ENCODE measurements around the gene C15orf39. TPM values are rescaled to one million over a fixed set of nuclear protein-coding genes. Genes with fewer than 3 reads are reported as not detected.

C15orf39 gene
- total and polyA plus RNA-seq, 2 of the 13 experiments (the other 11 are each of a cell fraction or from before 2014, with no cell fraction given): 6.2 to 13.5 TPM

- no peak overlapping the region for H3K4me3 ChIP-seq (replicated peaks in 1 of 3; ENCODE audit: insufficient read depth in 1 of 3, low read depth in 2 of 3, low read length in 3 of 3)
- peaks cover 80% of the 10 kb centered on the region for H3K79me2 ChIP-seq (ENCODE audit: insufficient read depth, low read length)
- TF ChIP-seq MXD4 (CRISPR knock-in tag; IDR thresholded peaks at IDR 0.05) (no peak), MTA1 (CRISPR knock-in tag; IDR thresholded peaks at IDR 0.05; ENCODE audit: borderline replicate concordance) (0 out of 2 replicates have a peak, but pooled peaks have one; percentile 25), ZC3H13 (CRISPR knock-in tag; IDR thresholded peaks at IDR 0.05) (no peak), AGO2 (optimal IDR thresholded peaks at IDR 0.05; ENCODE audit: low read depth, low read length) (peak; percentile 51)
- H3K27me3 ChIP-seq (ENCODE audit: control insufficient read depth in 1 of 2, insufficient read depth in 2 of 2, low read length in 2 of 2): no peaks in the 10 kb centered on the region; a peak in 1 of 5 replicates
- in situ Hi-C loops (cut with HindIII; ENCODE audit: extremely low pct_ligation_motif_present, low pct_unique_long_range_greater_than_20kb) (no loop called here), intact Hi-C loops (cut with micrococcal nuclease; ENCODE audit: unreplicated experiment) (no loop called here)
- peaks cover 45% of the 10 kb centered on the region for H3K4me1 ChIP-seq (ENCODE audit: insufficient read depth, low read length)
- no TSS peak for BruUV-seq (replicated peaks)
- no peak overlapping the region for H2AFZ ChIP-seq (ENCODE audit: low read length)
- DNase-seq (ENCODE audit: low spot score) (no peak), ATAC-seq (no peak), FAIRE-seq (no peak)
- H4K20me1 ChIP-seq (ENCODE audit: insufficient read depth, low read length): peaks cover 97% of the 10 kb centered on the region
- no peak overlapping the region for H3K4me2 ChIP-seq (ENCODE audit: low read depth, low read length)
- no peak overlapping the region for H3K27ac ChIP-seq (ENCODE audit: extremely low read length, insufficient read depth, low read length)
- no peaks in the 10 kb centered on the region for H3K9me3 ChIP-seq (ENCODE audit: low read length)
- POLR2A ChIA-PET: interaction anchor here (1.3 to 2.4 kb wide), 2 partner anchors 165 to 184 kb away, joined by 4 to 16 read pairs; no protein-coding TSS in a partner anchor
- CTCF ChIA-PET (ENCODE audit: low intra/inter-chr PET ratio, low total read pairs): no interaction called here
- no peak overlapping the region for H3K9ac ChIP-seq (ENCODE audit: insufficient read depth, low read depth, low read length)
- 97% methylated on average over 17 of the region's 20 CpGs for WGBS (ENCODE audit: low lambda C conversion rate)
- H3K36me3 ChIP-seq (replicated peaks in 1 of 2; ENCODE audit: control insufficient read depth in 1 of 2, insufficient read depth in 2 of 2, low read length in 2 of 2): peaks cover 55 to 77% of the 10 kb centered on the region in 2 experiments; a peak in 4 of 5 replicates
Observed at GRCh38 chr15:75207618-75208500, 6.2 kb downstream of the C15orf39 start.

GRCh38 chr15:75208501-75209288 is 7.0 kb downstream of the C15orf39 start:
- Histone ChIP-seq H2AFZ (ENCODE audit: low read length) (no peak overlapping the region), H3K27me3 (ENCODE audit: control insufficient read depth in 1 of 2, insufficient read depth in 2 of 2, low read length in 2 of 2) (no peaks in the 10 kb centered on the region), H3K27ac (ENCODE audit: extremely low read length, insufficient read depth, low read length) (no peak overlapping the region), H4K20me1 (ENCODE audit: insufficient read depth, low read length) (peaks cover 97% of the 10 kb centered on the region), H3K36me3 (replicated peaks in 1 of 2; ENCODE audit: control insufficient read depth in 1 of 2, insufficient read depth in 2 of 2, low read length in 2 of 2) (peaks cover 57 to 80% of the 10 kb centered on the region in 2 experiments; a peak in 4 of 5 replicates), H3K9ac (ENCODE audit: insufficient read depth, low read depth, low read length) (no peak overlapping the region), H3K4me1 (ENCODE audit: insufficient read depth, low read length) (peaks cover 40% of the 10 kb centered on the region), H3K4me3 (replicated peaks in 1 of 3; ENCODE audit: insufficient read depth in 1 of 3, low read depth in 2 of 3, low read length in 3 of 3) (no peak overlapping the region), H3K79me2 (ENCODE audit: insufficient read depth, low read length) (peaks cover 71% of the 10 kb centered on the region), H3K4me2 (ENCODE audit: low read depth, low read length) (no peak overlapping the region), H3K9me3 (ENCODE audit: low read length) (no peaks in the 10 kb centered on the region)
- intact Hi-C loops (cut with micrococcal nuclease; ENCODE audit: unreplicated experiment) (no loop called here), in situ Hi-C loops (cut with HindIII; ENCODE audit: extremely low pct_ligation_motif_present, low pct_unique_long_range_greater_than_20kb) (no loop called here)
- no peak for DNase-seq (ENCODE audit: low spot score)
- FAIRE-seq: no peak
- ATAC-seq: no peak
- 94% methylated on average over 24 of the region's 32 CpGs for WGBS (ENCODE audit: low lambda C conversion rate)
- BruUV-seq (replicated peaks): no TSS peak
- CTCF ChIA-PET (ENCODE audit: low intra/inter-chr PET ratio, low total read pairs): interaction anchor here (1.1 kb wide), 1 partner anchor 165 kb away, joined by 3 read pairs; no protein-coding TSS in a partner anchor
- POLR2A ChIA-PET: interaction anchor here (1.3 to 1.8 kb wide), 2 partner anchors 165 to 185 kb away, joined by 4 to 6 read pairs; no protein-coding TSS in a partner anchor
- peak; percentile 83 for TF ChIP-seq RBFOX2 (IDR thresholded peaks at IDR 0.05; ENCODE audit: low read depth, low read length)
- TF ChIP-seq LCORL (IDR thresholded peaks at IDR 0.05): peak; percentile 44; the same call in 1 of the 2 replicates
- no peak for TF ChIP-seq LCORL (CRISPR knock-in tag; IDR thresholded peaks at IDR 0.05)
- TF ChIP-seq HOXA3 (CRISPR knock-in tag; IDR thresholded peaks at IDR 0.05): no peak
- TF ChIP-seq ATF5 (CRISPR knock-in tag; IDR thresholded peaks at IDR 0.05; ENCODE audit: low read depth): no peak
- peak; percentile 78; the same call in 1 of the 2 replicates for TF ChIP-seq HNRNPL (IDR thresholded peaks at IDR 0.05; ENCODE audit: low read depth, low read length)
- peak; percentile 96 for TF ChIP-seq ZC3H13 (CRISPR knock-in tag; IDR thresholded peaks at IDR 0.05)
- TF ChIP-seq SIN3A (IDR thresholded peaks at IDR 0.05; ENCODE audit: borderline replicate concordance, low read depth, low read length): no peak
- TF ChIP-seq RBM22 (optimal IDR thresholded peaks at IDR 0.05; ENCODE audit: low read length): peak; percentile 81
- peak; percentile 94 for TF ChIP-seq AGO2 (optimal IDR thresholded peaks at IDR 0.05; ENCODE audit: low read depth, low read length)
- TF ChIP-seq ZBTB33 (CRISPR knock-in tag; IDR thresholded peaks at IDR 0.05): peak; percentile 41; the same call in 1 of the 2 replicates

Data from HepG2 (cell line).